Peyer's patch (tissue), 4 donors: ENCODE data around the gene ST3GAL4.

Experiments
- CTCF ChIP-seq, 6 experiments: fragments of 450-650 bp in 4 of 6; fragments of 200-600 bp in 2 of 6; sonication (generic) in 1 of 6; IDR thresholded peaks; one replicate each; pipeline ENCODE4 v1.5.1; 2017 to 2019; ENCODE audit warnings: antibody characterized with exemption in 6 of 6, mild to moderate bottlenecking in 3 of 6, moderate library complexity in 1 of 6
- POLR2A ChIP-seq, 2 donors: fragments of 450-650 bp; IDR thresholded peaks; one replicate each; pipeline ENCODE4 v1.5.1; 2017; ENCODE audit warnings: antibody characterized with exemption in 2 of 2, mild to moderate bottlenecking in 2 of 2, moderate library complexity in 2 of 2

- no peak for TF ChIP-seq CTCF (IDR thresholded peaks at IDR 0.05)
- no peak for TF ChIP-seq POLR2A (IDR thresholded peaks at IDR 0.05)
Observed at GRCh38 chr11:126354631-126355323, 709 bp upstream of the ST3GAL4 start.
